H7 (cell line): Measurements from ENCODE around the gene CNOT10. TPM values are rescaled to one million over a fixed set of nuclear protein-coding genes. Genes with fewer than 3 reads are reported as not detected.
"Not testable (repeated sequence)": the region's sequence is repeated elsewhere in the genome, so short reads cannot be mapped to it uniquely, and the experiment has no call there.

Experiments
- DNase-seq: peaks from one replicate; pipeline ENCODE4 v3.0.0; 2012
- H3K27me3 ChIP-seq: 2 replicates; pipeline ENCODE4 v1.6.0; 2011; ENCODE audit warnings: mild to moderate bottlenecking, low read length; ENCODE audit not compliant: control insufficient read depth, insufficient read depth
- H3K36me3 ChIP-seq: replicated peaks from 2 replicates; pipeline ENCODE4 v1.5.1; 2011; ENCODE audit warnings: low read length; ENCODE audit not compliant: control insufficient read depth, insufficient read depth
- H3K4me3 ChIP-seq: 2 replicates; pipeline ENCODE4 v1.5.1; 2011; ENCODE audit warnings: low read depth, mild to moderate bottlenecking, control low read depth, low read length, moderate library complexity; ENCODE audit not compliant: insufficient read depth
- total RNA-seq: library from RNA; depleted of rRNA; stranded (reverse); fragments of >200 nt; shearing (Covaris generic); gene quantifications from 2 replicates; pipeline ENCODE4 v1.2.3, GENCODE V29; 2014

The CNOT10 gene
- total RNA-seq, 1 experiment from 2014 or later: 29.0 TPM

DNA sequence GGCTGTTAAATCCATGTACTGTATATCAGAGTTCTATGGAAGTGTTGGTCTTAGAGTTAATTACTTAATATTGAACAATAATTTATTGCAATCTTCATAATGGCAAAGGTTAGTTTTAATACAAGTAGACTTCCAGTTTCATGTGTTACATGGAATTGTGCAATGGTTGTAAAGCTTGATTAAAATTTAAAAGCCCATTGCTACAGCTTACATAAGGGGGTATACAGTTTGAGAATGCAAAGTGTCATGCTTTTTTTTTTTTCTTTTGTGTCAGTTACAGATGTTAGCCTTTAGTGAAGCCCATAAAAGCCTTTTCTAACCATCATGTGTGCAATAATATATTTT lies 22.0 kb downstream of the CNOT10 start:
- DNase-seq: no peak
- H3K27me3 ChIP-seq: no peaks in the 10 kb centered on the region
- H3K4me3 ChIP-seq: no peak overlapping the region
- H3K36me3 ChIP-seq: peaks cover 2% of the 10 kb centered on the region

DNA sequence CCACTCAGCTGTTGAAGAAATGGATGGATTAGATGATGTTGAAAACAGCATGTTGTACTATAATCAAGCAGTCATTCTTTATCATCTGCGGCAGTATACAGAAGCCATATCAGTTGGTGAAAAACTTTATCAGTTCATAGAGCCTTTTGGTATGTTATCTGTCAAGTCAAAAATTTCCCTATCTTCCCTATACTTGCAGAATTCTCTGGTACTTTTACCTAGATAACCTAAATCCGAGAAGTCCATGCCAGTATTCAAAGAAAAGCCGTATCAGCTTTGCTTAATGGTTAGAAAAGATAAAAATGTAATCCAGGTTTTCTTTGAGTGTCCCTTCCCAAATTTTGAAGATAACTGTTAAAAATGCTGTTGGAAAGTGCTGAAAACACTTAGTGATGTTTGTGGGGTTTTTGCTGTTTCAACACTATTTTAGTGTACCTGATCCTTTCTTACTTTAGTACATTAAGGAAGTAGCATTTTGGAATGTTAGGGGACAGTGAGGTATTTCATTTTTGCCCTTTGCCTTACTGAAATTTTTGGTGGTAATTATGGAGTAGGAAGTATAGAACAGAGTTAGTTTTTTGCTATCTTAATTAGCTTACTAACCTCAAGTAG lies 23.8 kb downstream of the CNOT10 start:
- no peak overlapping the region for H3K4me3 ChIP-seq
- H3K27me3 ChIP-seq: no peaks in the 10 kb centered on the region
- DNase-seq: no peak
- H3K36me3 ChIP-seq: peaks cover 2% of the 10 kb centered on the region

GRCh38 chr3:32709346-32709745 lies 24.4 kb downstream of the CNOT10 start:
- peaks cover 2% of the 10 kb centered on the region for H3K36me3 ChIP-seq
- no peak overlapping the region for H3K4me3 ChIP-seq
- no peak for DNase-seq
- no peaks in the 10 kb centered on the region for H3K27me3 ChIP-seq

- no peak for DNase-seq
- no peaks in the 10 kb centered on the region for H3K27me3 ChIP-seq
- no peak overlapping the region for H3K4me3 ChIP-seq
- peaks cover 2% of the 10 kb centered on the region for H3K36me3 ChIP-seq
These were observed 27.6 kb downstream of the CNOT10 start for GRCh38 chr3:32712506-32713055.

DNA sequence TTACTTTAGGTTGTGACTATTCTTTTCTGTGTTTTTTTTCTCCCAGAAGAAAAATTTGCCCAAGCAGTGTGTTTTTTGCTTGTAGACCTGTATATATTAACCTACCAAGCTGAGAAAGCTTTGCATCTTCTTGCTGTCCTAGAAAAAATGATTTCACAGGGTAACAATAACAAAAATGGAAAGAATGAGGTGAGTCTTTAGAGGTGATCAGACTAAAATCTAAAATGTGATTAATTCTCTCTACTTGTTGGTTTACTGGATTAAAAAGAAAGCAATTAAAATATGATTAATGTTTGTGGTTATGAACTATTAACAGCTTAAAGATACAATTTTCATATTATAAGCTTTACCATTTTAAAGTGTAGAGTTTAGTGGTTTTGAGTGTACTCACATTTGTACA lies 28.2 kb downstream of the CNOT10 start:
- DNase-seq: no peak
- H3K27me3 ChIP-seq: no peaks in the 10 kb centered on the region
- peaks cover 3% of the 10 kb centered on the region for H3K36me3 ChIP-seq
- H3K4me3 ChIP-seq: no peak overlapping the region

GRCh38 chr3:32719335-32719734 lies 34.3 kb downstream of the CNOT10 start:
- Histone ChIP-seq H3K36me3 (peaks cover 3% of the 10 kb centered on the region), H3K27me3 (no peaks in the 10 kb centered on the region), H3K4me3 (no peak overlapping the region)
- peak; percentile 53 for DNase-seq

DNA sequence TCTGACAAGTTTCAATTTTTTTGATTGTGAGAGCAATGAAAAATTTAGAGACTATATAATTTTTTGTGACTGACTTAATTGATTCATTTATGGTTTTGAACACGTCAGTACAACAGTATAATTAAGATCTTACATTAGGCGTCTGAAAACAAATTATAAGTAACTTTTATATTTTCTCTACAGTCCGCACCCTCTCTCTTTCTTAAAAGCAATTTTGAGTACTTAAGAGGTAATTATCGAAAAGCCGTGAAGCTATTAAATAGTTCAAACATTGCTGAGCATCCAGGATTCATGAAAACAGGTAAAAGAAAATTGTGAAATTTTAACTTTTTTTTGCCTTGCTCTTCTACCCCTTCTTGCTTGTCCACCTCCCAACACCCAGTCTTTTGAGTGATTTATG lies 34.9 kb downstream of the CNOT10 start:
- H3K27me3 ChIP-seq: no peaks in the 10 kb centered on the region
- DNase-seq: no peak
- peaks cover 3% of the 10 kb centered on the region for H3K36me3 ChIP-seq
- H3K4me3 ChIP-seq: no peak overlapping the region

DNA sequence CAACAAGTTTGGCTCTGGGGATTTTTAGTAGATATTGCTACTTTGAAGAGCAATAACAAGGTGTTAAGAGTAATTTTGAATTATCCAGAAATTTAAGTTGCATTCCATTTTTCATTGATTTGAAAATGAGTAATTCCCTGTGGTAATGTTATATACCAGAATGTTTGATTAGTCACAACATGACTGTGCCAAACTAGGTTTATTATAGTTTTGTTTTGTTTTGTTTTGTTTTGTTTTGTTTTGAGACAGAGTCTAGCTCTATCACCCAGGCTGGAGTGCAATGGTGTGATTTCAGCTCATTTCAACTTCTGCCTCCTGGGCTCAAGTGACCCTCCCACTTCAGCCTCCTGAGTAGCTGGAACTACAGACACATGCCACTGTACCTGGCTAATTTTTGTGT lies 40.7 kb downstream of the CNOT10 start:
- Histone ChIP-seq H3K27me3 (no peaks in the 10 kb centered on the region), H3K36me3 (no peaks in the 10 kb centered on the region; the same call in 1 of the 2 replicates), H3K4me3 (no peak overlapping the region)
- DNase-seq: no peak

DNA sequence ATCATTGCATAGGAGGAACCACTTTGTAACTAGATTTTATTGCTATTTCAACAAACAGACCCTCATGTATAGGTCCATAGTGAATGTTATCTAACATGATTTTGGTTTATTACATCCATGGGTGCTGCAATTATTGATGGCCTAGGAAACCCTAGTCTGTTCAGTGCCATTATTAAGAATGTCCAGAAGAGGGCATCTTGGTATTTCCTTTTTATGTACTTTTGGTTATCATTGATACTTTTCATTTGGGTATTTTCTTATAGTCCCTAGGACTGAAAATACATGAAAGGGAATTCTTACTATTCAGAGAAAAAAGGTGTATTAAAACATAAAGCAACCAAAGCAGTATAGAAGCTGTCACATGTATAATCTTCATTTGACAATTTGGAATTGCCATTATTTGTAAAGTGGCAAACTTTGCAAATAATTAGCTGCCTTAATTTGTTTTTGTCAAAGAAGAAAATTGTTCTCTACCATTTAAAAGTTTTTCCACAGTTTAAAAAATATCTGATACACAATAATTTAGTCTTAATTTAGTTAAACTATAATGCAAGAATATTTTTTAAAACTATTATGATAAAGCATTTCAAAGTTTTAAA lies 48.7 kb downstream of the CNOT10 start:
- peak; percentile 49 for DNase-seq
- H3K36me3 ChIP-seq: peaks cover 3% of the 10 kb centered on the region
- H3K27me3 ChIP-seq: no peaks in the 10 kb centered on the region
- H3K4me3 ChIP-seq: no peak overlapping the region

- DNase-seq: peak; percentile 45
- H3K36me3 ChIP-seq: peaks cover 3% of the 10 kb centered on the region
- no peaks in the 10 kb centered on the region for H3K27me3 ChIP-seq
- no peak overlapping the region for H3K4me3 ChIP-seq
These were observed 49.8 kb downstream of the CNOT10 start for GRCh38 chr3:32734756-32735155.

- H3K27me3 ChIP-seq, DNase-seq, H3K36me3 ChIP-seq, H3K4me3 ChIP-seq: not testable (repeated sequence)
These were observed 58.5 kb downstream of the CNOT10 start for GRCh38 chr3:32743470-32743869.

DNA sequence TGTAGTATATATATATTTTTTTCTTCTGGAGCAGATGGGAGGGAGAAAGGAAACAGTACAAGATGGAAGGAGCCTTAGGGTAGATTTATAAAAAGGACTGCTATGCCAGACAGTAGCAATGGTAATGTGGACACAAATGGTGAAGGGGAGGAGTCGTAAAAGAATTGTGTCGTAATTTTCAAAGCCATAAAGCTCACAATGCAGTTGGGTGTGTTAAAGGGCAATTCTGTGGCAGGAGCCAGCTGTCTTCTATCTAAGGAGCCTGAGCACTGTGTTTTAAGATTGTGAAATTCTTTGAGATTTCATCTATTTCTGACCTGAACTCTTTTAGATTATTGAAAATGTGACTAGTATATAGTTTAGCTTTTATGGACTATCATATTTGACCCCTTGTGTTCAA lies 58.9 kb downstream of the CNOT10 start:
- no peaks in the 10 kb centered on the region for H3K27me3 ChIP-seq
- peaks cover 3% of the 10 kb centered on the region for H3K36me3 ChIP-seq
- H3K4me3 ChIP-seq: no peak overlapping the region
- DNase-seq: no peak

GRCh38 chr3:32751377-32751776 lies 66.4 kb downstream of the CNOT10 start:
- no peaks in the 10 kb centered on the region; the same call in none of the 2 replicates for H3K36me3 ChIP-seq
- no peaks in the 10 kb centered on the region for H3K27me3 ChIP-seq
- no peak overlapping the region for H3K4me3 ChIP-seq
- no peak for DNase-seq

DNA sequence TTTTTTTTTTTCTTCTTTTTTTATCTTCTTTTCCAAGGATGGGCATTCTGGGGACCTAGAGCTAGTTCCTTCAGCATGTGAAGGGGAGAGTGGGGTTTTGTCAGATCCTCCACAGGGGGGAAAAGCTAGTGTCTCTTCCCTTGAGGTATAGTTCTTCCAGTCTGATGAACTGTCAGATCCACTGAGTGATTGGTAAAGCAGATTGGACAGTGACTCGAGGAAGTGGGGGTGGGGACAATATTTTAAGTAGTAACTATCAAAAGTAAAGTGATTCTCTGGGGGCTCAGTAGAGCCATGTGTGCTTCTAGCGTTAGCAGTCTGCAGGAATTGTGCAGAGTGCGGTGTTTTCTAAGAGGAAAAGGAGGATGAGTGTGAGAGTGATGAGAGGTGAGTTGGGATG lies 70.8 kb downstream of the CNOT10 start:
- H3K4me3 ChIP-seq: no peak overlapping the region
- H3K27me3 ChIP-seq: no peaks in the 10 kb centered on the region
- peak; percentile 23 for DNase-seq
- peaks cover 3% of the 10 kb centered on the region for H3K36me3 ChIP-seq

GRCh38 chr3:32757618-32758374 lies 72.8 kb downstream of the CNOT10 start:
- H3K4me3 ChIP-seq: no peak overlapping the region
- DNase-seq: no peak
- peaks cover 5% of the 10 kb centered on the region for H3K36me3 ChIP-seq
- H3K27me3 ChIP-seq: no peaks in the 10 kb centered on the region
